Effector memory CD4-positive, alpha-beta T cell (primary cell): ENCODE data around the gene YIPF6.
"Not testable (repeated sequence)": the region's sequence is repeated elsewhere in the genome, so short reads cannot be mapped to it uniquely, and the experiment has no call there.

Experiments
- DNase-seq, 3 donors: peaks; one replicate each; pipeline ENCODE4 v3.0.0-alpha.2; 2020
- H3K27ac ChIP-seq: 2 replicates; pipeline ENCODE4 v1.7.0; 2013; ENCODE audit warnings: mild to moderate bottlenecking, low read length, moderate library complexity; ENCODE audit not compliant: insufficient read depth, poor library complexity, severe bottlenecking
- H3K27me3 ChIP-seq: replicated peaks from 2 replicates; pipeline ENCODE4 v1.7.0; 2013; ENCODE audit warnings: mild to moderate bottlenecking, low read length; ENCODE audit not compliant: insufficient read depth, control insufficient read depth, poor library complexity, severe bottlenecking
- H3K36me3 ChIP-seq: 2 replicates; pipeline ENCODE4 v1.7.0; 2013; ENCODE audit warnings: mild to moderate bottlenecking, low read length, moderate library complexity; ENCODE audit not compliant: control insufficient read depth, insufficient read depth
- H3K4me1 ChIP-seq: 2 replicates; pipeline ENCODE4 v1.7.0; 2013; ENCODE audit warnings: low read length, mild to moderate bottlenecking; ENCODE audit not compliant: control insufficient read depth, insufficient read depth, poor library complexity, severe bottlenecking
- H3K4me3 ChIP-seq: 2 replicates; pipeline ENCODE4 v1.7.0; 2013; ENCODE audit warnings: low read length, low read depth, mild to moderate bottlenecking; ENCODE audit not compliant: insufficient read depth, poor library complexity, severe bottlenecking
- H3K9me3 ChIP-seq: 2 replicates; pipeline ENCODE4 v1.7.0; 2013; ENCODE audit warnings: mild to moderate bottlenecking, low read length, moderate library complexity; ENCODE audit not compliant: control insufficient read depth

Gene YIPF6

DNA sequence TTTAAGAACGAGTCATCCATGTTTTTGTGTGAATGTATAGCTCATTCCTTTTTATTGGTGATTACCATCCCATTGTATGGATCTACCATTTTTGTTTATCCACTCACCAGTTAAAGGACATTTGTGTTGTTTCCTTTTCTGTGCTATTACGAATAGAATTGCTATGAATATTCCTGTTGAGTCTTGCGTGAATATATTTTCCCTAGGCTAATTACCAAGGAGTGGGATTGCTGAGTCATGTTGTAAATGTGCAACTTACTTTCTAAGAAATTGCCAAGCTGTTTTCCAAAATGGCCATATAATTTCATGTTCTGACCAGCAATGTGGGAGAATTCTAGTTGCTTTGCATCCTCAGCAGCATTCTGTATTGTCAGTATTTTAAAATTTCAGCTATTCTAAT is 51.3 kb downstream of the YIPF6 start:
- DNase-seq: no peak
- H3K9me3 ChIP-seq: no peaks in the 10 kb centered on the region
- H3K27ac ChIP-seq: no peak overlapping the region
- H3K4me1 ChIP-seq: no peaks in the 10 kb centered on the region
- no peaks in the 10 kb centered on the region for H3K27me3 ChIP-seq
- no peak overlapping the region for H3K4me3 ChIP-seq
- no peaks in the 10 kb centered on the region for H3K36me3 ChIP-seq

DNA sequence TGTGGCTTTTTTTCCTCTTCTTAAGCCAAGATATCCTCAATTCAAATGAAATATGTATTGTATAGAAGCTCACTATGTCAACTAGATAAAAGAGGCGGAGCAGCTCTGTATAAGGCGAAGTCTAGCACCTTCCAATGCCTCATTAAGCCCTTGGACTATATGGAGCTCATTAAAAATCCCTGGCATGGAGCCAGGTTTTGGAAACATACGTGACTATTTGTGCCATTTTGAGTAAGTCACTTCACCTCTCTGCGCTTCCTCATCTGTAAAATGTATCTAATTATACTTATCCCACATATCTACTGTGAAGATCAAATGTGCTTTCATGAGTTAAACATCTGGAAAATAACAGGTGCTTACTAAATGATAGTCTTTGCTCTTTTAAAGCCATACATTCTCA is 57.2 kb downstream of the YIPF6 start:
- Histone ChIP-seq H3K9me3 (no peaks in the 10 kb centered on the region), H3K27me3 (no peaks in the 10 kb centered on the region), H3K27ac (no peak overlapping the region), H3K4me1 (no peaks in the 10 kb centered on the region), H3K4me3 (no peak overlapping the region), H3K36me3 (no peaks in the 10 kb centered on the region)
- no peak for DNase-seq

DNA sequence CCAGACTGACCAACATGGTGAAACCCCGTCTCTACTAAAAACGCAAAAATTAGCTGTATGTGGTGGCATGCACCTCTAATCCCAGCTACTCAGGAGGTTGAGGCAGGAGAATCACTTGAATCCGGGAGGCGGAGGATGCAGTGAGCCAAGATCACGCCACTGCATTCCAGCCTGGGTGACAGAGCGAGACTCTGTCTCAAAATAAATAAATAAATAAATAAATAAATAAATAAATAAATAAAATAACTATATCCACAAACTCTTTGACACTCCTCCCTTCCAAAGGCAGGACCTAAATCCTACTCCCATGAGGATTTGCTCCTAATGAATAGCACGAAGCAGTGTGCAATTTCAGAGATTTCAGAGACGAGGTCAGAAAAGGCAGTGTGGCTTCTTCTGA is 58.3 kb downstream of the YIPF6 start:
- H3K4me3 ChIP-seq, H3K4me1 ChIP-seq, H3K36me3 ChIP-seq, H3K9me3 ChIP-seq, H3K27me3 ChIP-seq, H3K27ac ChIP-seq, DNase-seq: not testable (repeated sequence)

DNA sequence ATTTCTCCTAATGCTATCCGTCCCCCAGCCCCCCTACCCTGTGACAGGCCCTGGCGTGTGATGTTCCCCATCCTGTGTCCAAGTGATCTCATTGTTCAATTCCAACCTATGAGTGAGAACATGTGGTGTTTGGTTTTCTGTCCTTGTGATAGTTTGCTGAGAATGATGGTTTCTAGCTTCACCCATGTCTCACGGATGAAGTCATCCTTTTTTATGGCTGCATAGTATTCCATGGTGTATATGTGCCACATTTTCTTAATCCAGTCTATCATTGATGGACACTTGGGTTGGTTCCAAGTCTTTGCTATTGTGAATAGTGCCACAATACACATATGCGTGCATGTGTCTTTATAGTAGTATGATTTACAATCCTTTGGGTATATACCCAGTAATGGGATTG is 61.1 kb downstream of the YIPF6 start:
- H3K4me3 ChIP-seq, H3K27me3 ChIP-seq, H3K9me3 ChIP-seq, H3K36me3 ChIP-seq, DNase-seq, H3K27ac ChIP-seq, H3K4me1 ChIP-seq: not testable (repeated sequence)

DNA sequence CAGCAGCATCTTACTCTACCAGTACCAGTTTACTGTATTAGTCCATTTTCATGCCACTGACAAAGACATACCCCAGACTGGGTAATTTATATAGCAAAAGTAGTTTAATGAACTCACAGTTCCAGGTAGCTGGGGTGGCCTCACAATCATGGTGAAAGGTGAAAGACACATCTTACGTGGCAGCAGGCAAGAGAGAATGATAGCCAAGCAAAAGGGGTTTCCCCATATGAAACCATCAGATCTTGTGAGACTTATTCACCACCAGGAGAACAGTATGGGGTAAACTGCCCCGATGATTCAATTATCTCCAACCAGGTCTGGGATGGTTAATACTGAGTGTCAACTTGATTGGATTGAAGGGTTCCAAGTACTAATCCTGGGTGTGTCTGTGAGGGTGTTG is 69.3 kb downstream of the YIPF6 start:
- Histone ChIP-seq H3K27me3 (no peaks in the 10 kb centered on the region), H3K4me3 (no peak overlapping the region), H3K4me1 (no peaks in the 10 kb centered on the region), H3K27ac (no peak overlapping the region), H3K9me3 (no peaks in the 10 kb centered on the region), H3K36me3 (no peaks in the 10 kb centered on the region)
- no peak for DNase-seq

DNA sequence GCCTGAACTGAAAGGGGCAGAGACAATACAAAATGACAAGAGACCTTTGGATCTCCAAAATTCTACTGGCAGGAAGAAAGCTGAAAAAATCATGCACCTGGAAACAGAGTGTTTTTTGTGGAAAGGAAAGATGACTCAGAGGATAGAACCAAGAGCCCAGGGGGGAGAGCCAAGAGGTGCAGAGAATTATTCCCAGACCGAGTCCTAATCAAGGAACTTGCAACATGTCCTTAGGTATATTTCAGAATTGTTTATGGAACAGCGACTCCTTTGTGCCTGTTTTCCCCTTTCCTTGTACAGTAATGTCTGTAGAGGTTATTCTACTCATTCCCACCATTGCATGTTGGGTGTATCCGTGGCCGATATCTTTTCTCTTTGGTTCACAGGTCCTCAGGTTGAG is 71.7 kb downstream of the YIPF6 start:
- no peaks in the 10 kb centered on the region for H3K36me3 ChIP-seq
- no peak overlapping the region for H3K4me3 ChIP-seq
- no peaks in the 10 kb centered on the region for H3K4me1 ChIP-seq
- no peaks in the 10 kb centered on the region for H3K27me3 ChIP-seq
- DNase-seq: no peak
- no peaks in the 10 kb centered on the region for H3K9me3 ChIP-seq
- no peak overlapping the region for H3K27ac ChIP-seq

DNA sequence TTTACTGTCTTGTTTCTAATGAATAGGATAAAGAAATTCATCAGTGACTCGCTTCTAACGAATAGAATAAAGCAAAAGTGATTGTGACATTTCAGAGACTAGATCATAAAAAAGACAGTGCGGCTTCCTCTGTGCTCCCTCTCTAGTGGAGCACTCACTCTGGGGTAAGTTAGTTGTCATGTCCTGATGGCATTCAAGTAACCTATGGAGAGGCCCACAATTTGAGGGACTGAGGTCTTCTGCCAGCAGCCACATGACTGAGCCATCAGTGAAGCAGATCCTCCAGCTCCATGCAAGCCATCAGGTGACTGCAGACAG is 72.4 kb downstream of the YIPF6 start:
- DNase-seq: no peak
- Histone ChIP-seq H3K27ac (no peak overlapping the region), H3K4me3 (no peak overlapping the region), H3K4me1 (no peaks in the 10 kb centered on the region), H3K27me3 (no peaks in the 10 kb centered on the region), H3K9me3 (no peaks in the 10 kb centered on the region), H3K36me3 (no peaks in the 10 kb centered on the region)

DNA sequence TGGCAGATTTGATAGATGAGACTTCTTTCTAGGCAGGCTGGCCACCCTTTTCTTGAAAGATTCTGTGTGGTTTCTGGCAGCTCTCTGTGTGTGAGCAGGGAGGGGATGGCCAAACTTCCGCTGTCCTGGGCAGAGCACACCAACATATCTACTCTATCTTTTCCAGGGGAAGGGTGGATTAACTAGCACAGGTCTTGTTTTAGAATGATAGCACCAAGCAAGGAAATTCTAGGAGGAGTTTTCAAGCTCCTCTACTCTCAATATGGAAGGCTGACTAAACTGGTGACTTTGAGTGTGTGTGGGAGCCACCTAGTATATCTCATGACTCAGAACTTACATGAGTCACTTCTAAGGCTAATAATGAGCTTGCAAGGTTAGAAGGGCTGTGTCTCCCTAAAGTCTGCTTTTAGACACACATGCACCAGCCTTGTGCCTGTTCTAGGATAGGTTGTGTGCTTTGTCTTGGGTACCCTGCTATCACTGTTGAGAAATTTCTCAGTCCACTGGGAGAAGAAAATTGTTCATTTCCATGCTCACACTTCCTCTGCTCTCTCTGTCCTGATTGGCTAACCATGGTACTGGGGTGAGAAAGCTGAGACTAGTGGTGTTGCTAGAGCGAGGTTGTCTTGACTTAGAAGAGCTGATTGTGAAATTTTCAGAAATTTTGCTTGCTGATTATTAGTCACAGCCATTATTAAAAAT is 72.9 kb downstream of the YIPF6 start:
- no peak for DNase-seq
- Histone ChIP-seq H3K9me3 (no peaks in the 10 kb centered on the region), H3K36me3 (no peaks in the 10 kb centered on the region), H3K4me3 (no peak overlapping the region), H3K27ac (no peak overlapping the region), H3K27me3 (no peaks in the 10 kb centered on the region), H3K4me1 (no peaks in the 10 kb centered on the region)

DNA sequence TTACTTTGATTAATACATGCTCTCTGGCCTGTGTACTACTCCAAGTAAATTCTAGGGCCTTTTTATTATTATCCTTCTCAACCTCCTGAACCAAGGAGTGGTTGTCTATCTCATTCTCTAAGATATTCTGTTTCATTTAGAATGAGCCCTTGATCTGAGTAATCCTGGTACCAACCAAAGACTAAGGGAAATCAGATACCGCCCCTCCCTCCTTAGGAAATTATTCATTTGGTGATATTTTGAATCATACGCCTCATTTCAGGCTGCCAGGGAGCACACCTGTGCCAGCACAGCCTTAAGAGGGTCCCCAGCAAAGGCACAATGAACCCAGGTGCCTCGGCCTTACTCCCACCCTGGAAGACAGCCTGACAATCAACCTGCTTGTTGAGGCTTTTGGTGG is 75.4 kb downstream of the YIPF6 start:
- Histone ChIP-seq H3K4me3 (no peak overlapping the region), H3K27me3 (no peaks in the 10 kb centered on the region), H3K4me1 (no peaks in the 10 kb centered on the region), H3K36me3 (no peaks in the 10 kb centered on the region), H3K9me3 (no peaks in the 10 kb centered on the region), H3K27ac (no peak overlapping the region)
- no peak for DNase-seq

DNA sequence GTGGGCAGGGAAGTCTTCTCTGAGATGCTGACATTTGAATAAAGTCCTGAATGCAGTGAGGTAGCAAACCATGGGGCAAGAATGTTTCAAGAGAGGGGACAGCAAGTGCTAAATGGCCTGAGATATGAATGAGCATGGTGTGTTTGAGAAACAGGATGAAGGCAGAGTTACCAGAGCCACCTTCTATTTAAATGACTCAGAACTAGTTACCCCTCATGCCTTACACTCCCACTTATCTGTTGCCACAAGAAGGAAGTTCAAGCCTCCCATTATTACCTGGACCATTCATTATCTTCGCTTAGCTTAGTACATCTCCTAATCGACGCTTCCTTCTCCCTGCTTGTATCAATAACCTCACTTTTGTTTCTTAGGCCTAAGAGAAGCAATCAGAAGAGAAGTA is 81.0 kb downstream of the YIPF6 start:
- Histone ChIP-seq H3K36me3 (no peaks in the 10 kb centered on the region), H3K4me1 (no peaks in the 10 kb centered on the region), H3K27ac (no peak overlapping the region), H3K4me3 (no peak overlapping the region), H3K9me3 (no peaks in the 10 kb centered on the region), H3K27me3 (no peaks in the 10 kb centered on the region)
- DNase-seq: no peak

DNA sequence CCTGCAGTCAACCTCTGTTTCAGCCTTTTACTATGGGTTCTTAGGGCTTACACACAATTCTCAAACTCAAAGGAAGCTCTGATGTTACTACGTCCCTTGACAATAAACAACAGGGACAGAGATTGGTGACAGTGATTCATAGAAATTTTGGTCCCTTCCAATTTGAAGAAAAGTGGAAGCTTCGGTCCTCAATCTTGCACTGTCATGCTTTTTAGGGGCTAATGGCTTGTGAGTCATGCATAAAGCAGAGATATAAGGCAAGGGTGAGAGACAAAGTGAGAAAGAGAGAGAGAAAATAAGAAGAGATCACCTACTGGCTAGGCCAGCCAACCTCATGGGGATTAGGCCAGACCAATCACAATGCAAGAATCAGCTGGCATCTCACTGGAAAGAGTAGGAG is 85.4 kb downstream of the YIPF6 start:
- no peak overlapping the region for H3K4me3 ChIP-seq
- no peak overlapping the region for H3K27ac ChIP-seq
- H3K27me3 ChIP-seq: no peaks in the 10 kb centered on the region
- H3K4me1 ChIP-seq: no peaks in the 10 kb centered on the region
- H3K9me3 ChIP-seq: no peaks in the 10 kb centered on the region
- H3K36me3 ChIP-seq: no peaks in the 10 kb centered on the region
- no peak for DNase-seq
